Measurements from ENCODE around the gene RNF44.

Gene RNF44

DNA sequence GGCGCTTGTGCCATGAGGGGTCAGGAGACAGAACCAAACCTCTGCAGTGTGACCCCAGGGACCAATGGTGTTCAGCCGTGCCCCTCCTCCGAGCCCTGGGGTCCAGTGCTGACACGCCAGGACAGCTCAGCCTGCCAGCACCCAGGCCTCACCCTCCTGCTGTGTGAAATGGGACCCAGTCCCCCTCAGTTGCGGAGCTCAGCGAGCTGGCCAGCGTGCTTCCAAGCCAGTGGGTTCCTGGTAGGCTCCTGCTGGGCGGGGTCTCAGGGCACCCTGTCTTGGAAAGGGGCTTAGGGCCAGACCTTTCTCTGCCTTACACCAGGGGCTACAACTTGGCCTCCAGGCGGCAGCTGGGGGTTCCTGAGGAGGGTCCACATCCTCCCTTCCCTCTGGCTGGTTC, 4.4 kb downstream of the RNF44 start:
- DNase-seq (ENCODE audit: insufficient read length, low spot score) (no peak), FAIRE-seq (no peak)
- TF ChIP-seq POLR2A (IDR thresholded peaks at IDR 0.05; ENCODE audit: low read depth, low read length) (no peak), SPI1 (IDR thresholded peaks at IDR 0.05; ENCODE audit: low read depth, low read length) (no peak), TAF1 (IDR thresholded peaks at IDR 0.05; ENCODE audit: low read depth, low read length) (no peak), PAX5 (IDR thresholded peaks at IDR 0.05; ENCODE audit: insufficient read depth, low read length, severe bottlenecking) (no peak), POLR2AphosphoS5 (IDR thresholded peaks at IDR 0.05; ENCODE audit: low read depth, low read length) (no peak), POU2F2 (IDR thresholded peaks at IDR 0.05; ENCODE audit: low read depth, low read length) (no peak)

DNA sequence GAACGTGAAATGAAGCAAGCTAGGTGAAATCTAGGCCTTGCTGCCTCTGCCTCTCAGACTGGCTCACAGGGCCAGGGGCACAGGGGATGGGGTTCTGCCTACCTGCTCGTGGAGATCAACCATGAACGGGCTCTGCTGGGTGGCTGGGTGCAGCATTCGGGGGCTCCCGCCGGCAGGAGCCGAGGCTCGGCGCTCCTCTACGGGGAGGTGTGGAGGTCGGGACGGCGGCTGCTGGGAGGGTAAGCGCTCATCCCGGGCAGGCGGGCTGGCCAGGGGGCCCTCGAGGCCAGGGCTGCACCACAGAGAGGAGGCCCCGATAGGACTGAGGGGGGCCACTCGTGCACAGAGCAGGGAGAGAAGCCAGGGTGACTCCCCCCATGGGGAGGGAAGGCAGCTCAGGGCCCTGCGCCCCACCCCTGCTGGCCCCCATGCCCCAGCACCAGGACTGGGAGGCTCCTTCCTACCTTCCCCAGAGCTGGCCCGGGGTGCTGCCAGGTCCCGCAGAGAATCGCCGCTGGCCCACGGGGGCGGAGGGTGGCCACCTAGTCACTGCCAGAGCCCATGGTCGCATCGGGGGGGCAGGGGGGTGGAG, 5.2 kb downstream of the RNF44 start:
- FAIRE-seq (no peak), DNase-seq (ENCODE audit: insufficient read length, low spot score) (no peak)
- TF ChIP-seq TAF1 (IDR thresholded peaks at IDR 0.05; ENCODE audit: low read depth, low read length): no peak
- TF ChIP-seq POU2F2 (IDR thresholded peaks at IDR 0.05; ENCODE audit: low read depth, low read length): no peak
- TF ChIP-seq POLR2AphosphoS5 (IDR thresholded peaks at IDR 0.05; ENCODE audit: low read depth, low read length): no peak
- TF ChIP-seq PAX5 (IDR thresholded peaks at IDR 0.05; ENCODE audit: insufficient read depth, low read length, severe bottlenecking): no peak
- TF ChIP-seq SPI1 (IDR thresholded peaks at IDR 0.05; ENCODE audit: low read depth, low read length): no peak
- TF ChIP-seq POLR2A (IDR thresholded peaks at IDR 0.05; ENCODE audit: low read depth, low read length): no peak

DNA sequence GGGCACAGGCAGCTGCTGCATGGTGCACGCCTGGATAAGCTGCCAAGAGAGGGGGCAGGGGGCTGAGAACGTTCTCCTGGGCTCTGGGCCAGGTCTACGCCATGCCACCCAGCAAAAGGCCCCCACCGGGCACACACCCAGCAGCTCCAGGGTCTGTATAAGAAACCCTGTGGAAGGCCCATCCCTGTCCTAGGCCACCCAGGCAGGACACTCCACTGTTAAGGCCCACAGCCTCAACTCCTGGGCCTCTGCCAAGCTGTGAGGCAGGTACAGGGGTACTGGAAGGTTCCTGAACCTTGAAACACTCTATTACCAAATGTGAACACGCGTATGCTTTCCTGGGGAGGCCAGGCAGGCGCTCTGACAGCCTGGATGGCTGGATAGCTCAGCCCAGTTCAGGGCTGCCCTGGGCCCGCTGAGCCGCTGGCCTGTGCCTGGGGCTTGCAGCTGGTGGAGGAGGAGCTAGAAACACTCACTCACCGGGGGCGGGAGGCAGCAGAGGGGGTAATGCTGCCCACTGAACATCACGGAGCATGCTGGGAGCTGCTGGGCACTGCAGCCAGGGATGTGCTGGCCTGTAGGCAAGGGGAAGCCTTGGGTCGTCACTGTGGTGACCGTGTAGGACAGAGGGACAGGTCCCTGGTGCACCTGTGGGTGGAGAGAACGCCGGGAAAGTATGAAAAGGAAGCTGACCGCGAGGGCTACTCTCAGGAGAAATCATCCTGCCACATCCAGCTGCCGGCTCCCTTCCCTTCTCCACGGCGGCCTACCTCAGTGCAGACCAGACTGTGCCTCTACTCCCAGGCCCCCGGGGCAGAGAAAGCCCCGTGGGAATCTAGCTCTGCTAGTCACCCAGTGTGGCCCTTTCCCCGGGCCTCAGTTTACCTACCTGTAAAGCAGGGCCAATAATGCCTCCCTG, 6.0 kb downstream of the RNF44 start:
- DNase-seq (ENCODE audit: insufficient read length, low spot score): no peak
- no peak for TF ChIP-seq PAX5 (IDR thresholded peaks at IDR 0.05; ENCODE audit: insufficient read depth, low read length, severe bottlenecking)
- TF ChIP-seq POLR2A (IDR thresholded peaks at IDR 0.05; ENCODE audit: low read depth, low read length): no peak
- no peak for TF ChIP-seq POU2F2 (IDR thresholded peaks at IDR 0.05; ENCODE audit: low read depth, low read length)
- TF ChIP-seq POLR2AphosphoS5 (IDR thresholded peaks at IDR 0.05; ENCODE audit: low read depth, low read length): no peak
- no peak for TF ChIP-seq TAF1 (IDR thresholded peaks at IDR 0.05; ENCODE audit: low read depth, low read length)
- TF ChIP-seq SPI1 (IDR thresholded peaks at IDR 0.05; ENCODE audit: low read depth, low read length): no peak
- no peak for FAIRE-seq

DNA sequence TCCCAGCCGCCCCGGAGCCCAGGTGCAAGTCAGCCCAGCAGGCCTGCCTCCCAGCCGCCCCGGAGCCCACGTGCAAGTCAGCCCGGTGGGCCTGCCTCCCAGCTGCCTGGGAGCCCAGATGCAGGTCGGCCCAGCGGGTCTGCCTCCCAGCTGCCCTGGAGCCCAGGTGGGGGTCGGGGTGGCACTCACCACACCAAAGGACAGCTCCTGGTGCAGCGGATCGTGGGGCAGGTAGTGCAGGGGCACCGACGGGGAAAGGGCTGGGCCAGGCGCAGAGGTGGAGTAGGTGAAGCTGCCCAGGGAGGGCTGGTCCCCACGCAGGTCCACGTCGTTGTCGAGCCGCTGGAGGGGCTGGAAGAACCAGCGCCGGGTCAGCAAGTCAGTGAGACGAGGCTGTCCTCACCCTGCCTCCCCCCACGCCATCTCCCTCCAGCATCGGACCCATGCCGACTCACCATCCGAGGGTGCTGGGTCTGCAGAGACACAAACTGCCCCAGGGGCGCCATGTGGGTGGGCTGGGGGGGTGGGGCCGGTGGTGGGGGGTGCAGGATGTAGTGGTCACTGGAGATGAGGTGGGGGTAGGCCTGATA, 6.7 kb downstream of the RNF44 start:
- TF ChIP-seq PAX5 (IDR thresholded peaks at IDR 0.05; ENCODE audit: insufficient read depth, low read length, severe bottlenecking) (no peak), POLR2A (IDR thresholded peaks at IDR 0.05; ENCODE audit: low read depth, low read length) (no peak), POU2F2 (IDR thresholded peaks at IDR 0.05; ENCODE audit: low read depth, low read length) (no peak), POLR2AphosphoS5 (IDR thresholded peaks at IDR 0.05; ENCODE audit: low read depth, low read length) (no peak), TAF1 (IDR thresholded peaks at IDR 0.05; ENCODE audit: low read depth, low read length) (no peak), SPI1 (IDR thresholded peaks at IDR 0.05; ENCODE audit: low read depth, low read length) (no peak)
- DNase-seq (ENCODE audit: insufficient read length, low spot score) (no peak), FAIRE-seq (no peak)

DNA sequence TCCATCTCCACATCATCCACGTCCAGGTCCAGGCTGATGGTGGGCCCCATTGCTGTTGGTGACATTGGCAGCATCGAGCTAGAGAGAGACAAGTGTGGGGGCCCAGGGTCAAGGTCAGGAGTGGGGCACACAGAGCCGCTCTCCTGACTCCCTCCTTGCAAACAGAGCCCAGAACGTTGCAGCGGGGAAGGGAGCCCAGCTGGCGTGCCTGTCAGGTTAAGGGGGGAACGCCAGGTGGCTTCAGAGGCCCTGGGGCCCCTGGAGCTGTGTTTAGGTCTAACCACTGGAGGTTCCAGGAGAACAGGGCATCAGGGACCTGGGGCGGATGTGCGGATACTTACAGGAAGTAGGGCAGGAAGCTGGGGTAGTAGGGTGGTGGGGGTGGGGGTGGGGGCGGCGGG, 7.5 kb downstream of the RNF44 start:
- TF ChIP-seq TAF1 (IDR thresholded peaks at IDR 0.05; ENCODE audit: low read depth, low read length) (no peak), POU2F2 (IDR thresholded peaks at IDR 0.05; ENCODE audit: low read depth, low read length) (no peak), POLR2AphosphoS5 (IDR thresholded peaks at IDR 0.05; ENCODE audit: low read depth, low read length) (no peak), POLR2A (IDR thresholded peaks at IDR 0.05; ENCODE audit: low read depth, low read length) (no peak), PAX5 (IDR thresholded peaks at IDR 0.05; ENCODE audit: insufficient read depth, low read length, severe bottlenecking) (no peak), SPI1 (IDR thresholded peaks at IDR 0.05; ENCODE audit: low read depth, low read length) (no peak)
- FAIRE-seq: peak; percentile 28
- no peak for DNase-seq (ENCODE audit: insufficient read length, low spot score)

DNA sequence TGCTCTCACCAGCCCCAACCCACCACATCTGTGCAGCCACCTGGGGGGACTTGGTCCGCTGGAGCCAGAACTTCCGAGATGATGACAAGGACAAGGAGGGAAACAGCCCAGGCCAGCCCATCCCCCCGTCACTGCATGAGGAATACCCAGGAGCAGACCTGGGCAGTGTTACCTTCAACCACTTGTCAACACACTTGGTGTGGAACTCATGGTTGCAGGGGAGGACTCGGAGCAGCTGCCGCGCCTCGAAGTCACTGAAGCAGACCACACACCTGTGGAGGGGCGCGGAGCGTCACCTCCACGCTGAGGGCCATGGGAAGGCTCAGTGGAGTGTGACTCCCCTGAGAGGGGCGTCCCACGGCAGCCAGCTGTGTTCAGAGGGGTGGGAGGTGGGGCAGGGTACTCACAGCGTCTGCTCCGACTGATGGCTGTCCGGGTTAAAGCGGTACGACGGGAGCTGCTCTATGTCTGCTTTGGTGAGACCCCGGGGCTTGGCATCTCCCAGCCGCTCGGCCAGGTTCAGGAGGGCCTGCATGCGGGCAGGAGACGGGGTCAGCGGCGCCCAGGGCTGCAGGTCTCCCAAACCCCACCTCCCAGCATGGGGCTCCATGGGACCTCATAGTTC, 8.0 kb downstream of the RNF44 start:
- DNase-seq (ENCODE audit: insufficient read length, low spot score) (no peak), FAIRE-seq (no peak)
- no peak for TF ChIP-seq POLR2A (IDR thresholded peaks at IDR 0.05; ENCODE audit: low read depth, low read length)
- no peak for TF ChIP-seq TAF1 (IDR thresholded peaks at IDR 0.05; ENCODE audit: low read depth, low read length)
- TF ChIP-seq POLR2AphosphoS5 (IDR thresholded peaks at IDR 0.05; ENCODE audit: low read depth, low read length): no peak
- TF ChIP-seq SPI1 (IDR thresholded peaks at IDR 0.05; ENCODE audit: low read depth, low read length): no peak
- TF ChIP-seq POU2F2 (IDR thresholded peaks at IDR 0.05; ENCODE audit: low read depth, low read length): no peak
- no peak for TF ChIP-seq PAX5 (IDR thresholded peaks at IDR 0.05; ENCODE audit: insufficient read depth, low read length, severe bottlenecking)

DNA sequence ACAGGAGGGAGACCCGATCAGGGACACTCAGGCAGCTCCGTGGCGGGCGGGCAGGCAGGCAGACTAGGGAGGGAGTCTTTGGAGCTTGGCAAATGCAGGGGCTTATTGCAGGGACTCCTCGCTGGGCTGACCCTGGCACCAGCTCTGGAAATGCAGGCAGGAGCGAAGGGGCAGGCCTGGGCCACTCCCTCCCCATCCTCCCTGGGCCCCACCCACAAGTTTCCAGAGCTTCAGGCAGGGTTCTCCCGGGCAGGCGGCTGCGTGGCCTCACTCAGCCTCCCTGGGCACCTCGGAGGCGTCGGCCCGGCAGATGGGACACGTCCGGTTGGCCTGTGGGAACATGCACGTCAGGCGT, 8.5 kb downstream of the RNF44 start:
- no peak for DNase-seq (ENCODE audit: insufficient read length, low spot score)
- no peak for FAIRE-seq
- TF ChIP-seq TAF1 (IDR thresholded peaks at IDR 0.05; ENCODE audit: low read depth, low read length) (no peak), SPI1 (IDR thresholded peaks at IDR 0.05; ENCODE audit: low read depth, low read length) (no peak), POLR2A (IDR thresholded peaks at IDR 0.05; ENCODE audit: low read depth, low read length) (no peak), POU2F2 (IDR thresholded peaks at IDR 0.05; ENCODE audit: low read depth, low read length) (no peak), POLR2AphosphoS5 (IDR thresholded peaks at IDR 0.05; ENCODE audit: low read depth, low read length) (no peak), PAX5 (IDR thresholded peaks at IDR 0.05; ENCODE audit: insufficient read depth, low read length, severe bottlenecking) (no peak)

DNA sequence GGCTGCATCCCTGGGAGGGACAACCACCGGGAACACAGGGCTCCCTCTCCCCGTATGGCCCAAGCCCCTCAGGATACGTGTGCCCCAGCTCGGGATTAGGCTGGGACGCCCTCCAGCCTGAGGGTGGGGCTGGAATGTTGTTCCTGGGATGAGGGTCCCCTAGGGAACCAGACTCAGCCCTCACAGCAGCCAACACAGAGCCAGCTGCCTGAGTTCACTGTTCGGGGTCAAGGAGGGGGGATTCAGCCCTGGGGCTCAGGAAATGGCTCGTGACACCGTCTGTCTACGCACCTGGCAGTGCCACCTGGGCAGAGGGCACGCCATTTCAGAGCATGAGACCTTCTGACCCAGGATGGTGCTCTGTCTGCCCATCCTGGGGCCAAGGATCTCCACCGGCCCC, 8.9 kb downstream of the RNF44 start:
- DNase-seq (ENCODE audit: insufficient read length, low spot score) (no peak), FAIRE-seq (no peak)
- TF ChIP-seq TAF1 (IDR thresholded peaks at IDR 0.05; ENCODE audit: low read depth, low read length): no peak
- no peak for TF ChIP-seq POU2F2 (IDR thresholded peaks at IDR 0.05; ENCODE audit: low read depth, low read length)
- TF ChIP-seq SPI1 (IDR thresholded peaks at IDR 0.05; ENCODE audit: low read depth, low read length): no peak
- TF ChIP-seq PAX5 (IDR thresholded peaks at IDR 0.05; ENCODE audit: insufficient read depth, low read length, severe bottlenecking): no peak

Measured in GM12891 (cell line).